Thyroid gland (tissue), 4 donors: ENCODE measurements around the gene LEMD3.

Experiments
- POLR2A ChIP-seq, 2 donors: fragments of 450-650 bp; IDR thresholded peaks; one replicate each; pipeline ENCODE4 v1.6.1; 2017; ENCODE audit warnings: antibody characterized with exemption in 2 of 2, mild to moderate bottlenecking in 2 of 2, moderate library complexity in 1 of 2
- TF ChIP-seq, protein P1 (sequence below), 6 experiments: fragments of 200-600 bp in 3 of 6; fragments of 450-650 bp in 3 of 6; sonication (generic) in 3 of 6; IDR thresholded peaks; one replicate each; pipeline ENCODE4 v1.5.1; 2016 to 2019; ENCODE audit warnings: antibody characterized with exemption in 6 of 6, mild to moderate bottlenecking in 2 of 6, inconsistent platforms in 1 of 6, moderate library complexity in 1 of 6

DNA sequence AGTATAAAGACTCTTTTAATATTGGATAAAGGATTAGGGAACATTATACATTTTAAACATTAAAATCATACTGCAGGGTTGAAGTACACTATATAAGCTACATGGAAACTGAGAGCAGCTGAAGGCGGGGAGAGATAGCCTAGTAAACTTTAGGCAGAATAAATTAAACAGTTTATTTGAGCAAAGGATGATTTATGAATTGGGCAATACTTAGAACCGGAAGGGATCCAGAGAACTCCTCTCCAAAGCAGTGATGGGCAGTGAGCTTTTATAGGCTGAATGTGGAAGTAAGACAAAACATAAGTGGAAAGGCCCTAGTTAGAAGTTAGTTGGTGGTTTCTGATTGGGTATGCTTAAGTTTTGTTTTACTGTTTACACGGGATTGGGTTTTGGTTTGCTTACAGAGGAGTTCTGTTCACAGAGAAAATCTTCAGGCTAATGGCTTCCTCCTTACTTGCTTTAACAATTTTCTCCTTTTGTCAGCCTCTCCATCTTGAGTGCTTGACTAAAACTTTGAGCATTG, 18.9 kb downstream of the LEMD3 start:
- TF ChIP-seq, protein P1, sequence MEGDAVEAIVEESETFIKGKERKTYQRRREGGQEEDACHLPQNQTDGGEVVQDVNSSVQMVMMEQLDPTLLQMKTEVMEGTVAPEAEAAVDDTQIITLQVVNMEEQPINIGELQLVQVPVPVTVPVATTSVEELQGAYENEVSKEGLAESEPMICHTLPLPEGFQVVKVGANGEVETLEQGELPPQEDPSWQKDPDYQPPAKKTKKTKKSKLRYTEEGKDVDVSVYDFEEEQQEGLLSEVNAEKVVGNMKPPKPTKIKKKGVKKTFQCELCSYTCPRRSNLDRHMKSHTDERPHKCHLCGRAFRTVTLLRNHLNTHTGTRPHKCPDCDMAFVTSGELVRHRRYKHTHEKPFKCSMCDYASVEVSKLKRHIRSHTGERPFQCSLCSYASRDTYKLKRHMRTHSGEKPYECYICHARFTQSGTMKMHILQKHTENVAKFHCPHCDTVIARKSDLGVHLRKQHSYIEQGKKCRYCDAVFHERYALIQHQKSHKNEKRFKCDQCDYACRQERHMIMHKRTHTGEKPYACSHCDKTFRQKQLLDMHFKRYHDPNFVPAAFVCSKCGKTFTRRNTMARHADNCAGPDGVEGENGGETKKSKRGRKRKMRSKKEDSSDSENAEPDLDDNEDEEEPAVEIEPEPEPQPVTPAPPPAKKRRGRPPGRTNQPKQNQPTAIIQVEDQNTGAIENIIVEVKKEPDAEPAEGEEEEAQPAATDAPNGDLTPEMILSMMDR (IDR thresholded peaks at IDR 0.05), result no peak
- no peak for TF ChIP-seq POLR2A (IDR thresholded peaks at IDR 0.05)
